Ishikawa (cell line): ENCODE measurements around the gene AGMO.
A peak's percentile ranks its signal among the peaks of the same experiment; 100 is the strongest.

Source experiments
- CREB1 ChIP-seq: IDR thresholded peaks from 2 replicates; pipeline ENCODE4 v1.6.1; 2012; ENCODE audit warnings: low read depth
- EP300 ChIP-seq: IDR thresholded peaks from 2 replicates; pipeline ENCODE4 v1.6.1; 2012; ENCODE audit warnings: borderline replicate concordance
- FOXM1 ChIP-seq: IDR thresholded peaks from 2 replicates; pipeline ENCODE4 v1.6.1; 2012; ENCODE audit warnings: low read depth, borderline replicate concordance
- NFIC ChIP-seq: IDR thresholded peaks from 2 replicates; pipeline ENCODE4 v1.6.1; 2012
- RAD21 ChIP-seq: IDR thresholded peaks from 2 replicates; pipeline ENCODE4 v1.6.1; 2012; ENCODE audit warnings: low read depth
- TCF12 ChIP-seq: IDR thresholded peaks from 2 replicates; pipeline ENCODE4 v1.6.1; 2012; ENCODE audit warnings: low read depth
- TEAD4 ChIP-seq: IDR thresholded peaks from 2 replicates; pipeline ENCODE4 v1.6.1; 2012
- YY1 ChIP-seq: IDR thresholded peaks from 2 replicates; pipeline ENCODE4 v1.6.1; 2012; ENCODE audit warnings: low read depth
- ZBTB7A ChIP-seq: IDR thresholded peaks from 2 replicates; pipeline ENCODE4 v1.6.1; 2012; ENCODE audit warnings: low read depth
- TF ChIP-seq, protein P1 (sequence below): IDR thresholded peaks from 2 replicates; pipeline ENCODE4 v1.6.1; 2012
- TF ChIP-seq, protein P2 (sequence below): IDR thresholded peaks from 2 replicates; pipeline ENCODE4 v1.6.1; 2012; ENCODE audit warnings: low read depth, mild to moderate bottlenecking
- TF ChIP-seq, protein P3 (sequence below): IDR thresholded peaks from 2 replicates; pipeline ENCODE4 v1.6.1; 2012

DNA sequence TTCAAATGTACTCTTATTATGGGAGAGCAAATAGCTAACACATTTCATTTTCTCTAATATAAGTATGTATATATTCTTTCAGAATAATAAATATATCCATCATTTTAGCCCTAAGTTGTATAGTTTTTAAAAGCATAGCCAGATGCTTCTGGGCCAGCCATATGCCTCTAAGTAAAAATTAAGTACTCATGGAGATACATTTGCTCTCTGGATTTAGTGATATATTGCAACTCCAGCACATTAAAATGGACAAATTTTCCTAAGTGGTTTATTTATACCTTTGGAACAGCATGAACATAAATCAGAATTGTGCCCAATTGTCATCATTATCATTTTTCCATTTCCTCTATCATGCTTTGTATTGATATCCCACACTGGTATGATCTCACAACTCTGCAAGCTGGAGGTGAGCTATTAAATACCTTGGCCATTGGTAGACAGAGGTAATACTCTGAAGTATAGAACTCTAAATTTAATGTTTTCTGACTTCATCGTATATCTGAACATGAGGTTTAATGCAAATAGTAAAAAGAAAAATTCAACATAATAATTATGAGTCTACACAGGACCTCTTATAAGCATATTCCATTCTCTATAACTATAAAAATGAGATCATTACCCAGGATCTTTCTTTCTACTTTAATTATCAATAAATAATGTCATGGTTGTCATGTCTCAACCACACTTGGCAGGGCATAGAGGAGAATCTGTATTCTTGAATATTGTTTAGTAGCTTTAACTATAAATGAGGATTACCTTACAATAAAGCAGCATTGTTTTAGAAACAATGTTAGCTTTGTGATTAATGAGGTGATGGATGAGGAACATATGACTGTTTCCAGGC lies 90.8 kb downstream of the AGMO start:
- TF ChIP-seq CREB1 (no peak), YY1 (no peak), TCF12 (no peak), TEAD4 (no peak), EP300 (no peak), RAD21 (no peak), NFIC (0 out of 2 replicates have a peak, but pooled peaks have one; percentile 6), FOXM1 (no peak), ZBTB7A (no peak)
- TF ChIP-seq, protein P1, sequence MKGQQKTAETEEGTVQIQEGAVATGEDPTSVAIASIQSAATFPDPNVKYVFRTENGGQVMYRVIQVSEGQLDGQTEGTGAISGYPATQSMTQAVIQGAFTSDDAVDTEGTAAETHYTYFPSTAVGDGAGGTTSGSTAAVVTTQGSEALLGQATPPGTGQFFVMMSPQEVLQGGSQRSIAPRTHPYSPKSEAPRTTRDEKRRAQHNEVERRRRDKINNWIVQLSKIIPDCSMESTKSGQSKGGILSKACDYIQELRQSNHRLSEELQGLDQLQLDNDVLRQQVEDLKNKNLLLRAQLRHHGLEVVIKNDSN: no peak
- TF ChIP-seq, protein P2, sequence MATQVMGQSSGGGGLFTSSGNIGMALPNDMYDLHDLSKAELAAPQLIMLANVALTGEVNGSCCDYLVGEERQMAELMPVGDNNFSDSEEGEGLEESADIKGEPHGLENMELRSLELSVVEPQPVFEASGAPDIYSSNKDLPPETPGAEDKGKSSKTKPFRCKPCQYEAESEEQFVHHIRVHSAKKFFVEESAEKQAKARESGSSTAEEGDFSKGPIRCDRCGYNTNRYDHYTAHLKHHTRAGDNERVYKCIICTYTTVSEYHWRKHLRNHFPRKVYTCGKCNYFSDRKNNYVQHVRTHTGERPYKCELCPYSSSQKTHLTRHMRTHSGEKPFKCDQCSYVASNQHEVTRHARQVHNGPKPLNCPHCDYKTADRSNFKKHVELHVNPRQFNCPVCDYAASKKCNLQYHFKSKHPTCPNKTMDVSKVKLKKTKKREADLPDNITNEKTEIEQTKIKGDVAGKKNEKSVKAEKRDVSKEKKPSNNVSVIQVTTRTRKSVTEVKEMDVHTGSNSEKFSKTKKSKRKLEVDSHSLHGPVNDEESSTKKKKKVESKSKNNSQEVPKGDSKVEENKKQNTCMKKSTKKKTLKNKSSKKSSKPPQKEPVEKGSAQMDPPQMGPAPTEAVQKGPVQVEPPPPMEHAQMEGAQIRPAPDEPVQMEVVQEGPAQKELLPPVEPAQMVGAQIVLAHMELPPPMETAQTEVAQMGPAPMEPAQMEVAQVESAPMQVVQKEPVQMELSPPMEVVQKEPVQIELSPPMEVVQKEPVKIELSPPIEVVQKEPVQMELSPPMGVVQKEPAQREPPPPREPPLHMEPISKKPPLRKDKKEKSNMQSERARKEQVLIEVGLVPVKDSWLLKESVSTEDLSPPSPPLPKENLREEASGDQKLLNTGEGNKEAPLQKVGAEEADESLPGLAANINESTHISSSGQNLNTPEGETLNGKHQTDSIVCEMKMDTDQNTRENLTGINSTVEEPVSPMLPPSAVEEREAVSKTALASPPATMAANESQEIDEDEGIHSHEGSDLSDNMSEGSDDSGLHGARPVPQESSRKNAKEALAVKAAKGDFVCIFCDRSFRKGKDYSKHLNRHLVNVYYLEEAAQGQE: no peak
- TF ChIP-seq, protein P3, sequence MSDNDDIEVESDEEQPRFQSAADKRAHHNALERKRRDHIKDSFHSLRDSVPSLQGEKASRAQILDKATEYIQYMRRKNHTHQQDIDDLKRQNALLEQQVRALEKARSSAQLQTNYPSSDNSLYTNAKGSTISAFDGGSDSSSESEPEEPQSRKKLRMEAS: no peak
